Peyer's patch (tissue), 4 donors: ENCODE results near the gene NOTCH2.

Experiments used
- POLR2A ChIP-seq, 2 donors: fragments of 450-650 bp; IDR thresholded peaks; one replicate each; pipeline ENCODE4 v1.5.1; 2017; ENCODE audit warnings: antibody characterized with exemption in 2 of 2, mild to moderate bottlenecking in 2 of 2, moderate library complexity in 2 of 2
- TF ChIP-seq, protein P1 (sequence below), 6 experiments: fragments of 450-650 bp in 4 of 6; fragments of 200-600 bp in 2 of 6; sonication (generic) in 1 of 6; IDR thresholded peaks; one replicate each; pipeline ENCODE4 v1.5.1; 2017 to 2019; ENCODE audit warnings: antibody characterized with exemption in 6 of 6, mild to moderate bottlenecking in 3 of 6, moderate library complexity in 1 of 6

DNA sequence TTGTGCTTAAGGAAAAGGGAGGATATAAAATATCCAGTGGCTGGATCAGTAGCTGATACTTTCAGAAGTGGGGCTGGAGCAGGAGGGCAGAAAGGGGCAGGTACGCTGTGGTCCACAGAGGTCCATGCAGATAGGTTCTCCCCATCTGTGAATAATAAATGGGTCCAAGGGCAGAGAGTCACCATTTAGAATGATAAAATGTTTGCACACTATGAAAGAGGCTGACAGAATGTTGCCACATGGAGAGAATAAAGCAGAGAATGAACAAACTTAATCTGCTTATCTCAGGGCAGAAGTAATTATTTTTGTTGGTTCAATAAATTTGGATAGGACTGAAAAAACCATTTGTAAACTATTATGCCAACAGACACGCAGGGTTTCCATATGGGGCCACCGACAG lies 156.5 kb downstream of the NOTCH2 start:
- TF ChIP-seq, protein P1, sequence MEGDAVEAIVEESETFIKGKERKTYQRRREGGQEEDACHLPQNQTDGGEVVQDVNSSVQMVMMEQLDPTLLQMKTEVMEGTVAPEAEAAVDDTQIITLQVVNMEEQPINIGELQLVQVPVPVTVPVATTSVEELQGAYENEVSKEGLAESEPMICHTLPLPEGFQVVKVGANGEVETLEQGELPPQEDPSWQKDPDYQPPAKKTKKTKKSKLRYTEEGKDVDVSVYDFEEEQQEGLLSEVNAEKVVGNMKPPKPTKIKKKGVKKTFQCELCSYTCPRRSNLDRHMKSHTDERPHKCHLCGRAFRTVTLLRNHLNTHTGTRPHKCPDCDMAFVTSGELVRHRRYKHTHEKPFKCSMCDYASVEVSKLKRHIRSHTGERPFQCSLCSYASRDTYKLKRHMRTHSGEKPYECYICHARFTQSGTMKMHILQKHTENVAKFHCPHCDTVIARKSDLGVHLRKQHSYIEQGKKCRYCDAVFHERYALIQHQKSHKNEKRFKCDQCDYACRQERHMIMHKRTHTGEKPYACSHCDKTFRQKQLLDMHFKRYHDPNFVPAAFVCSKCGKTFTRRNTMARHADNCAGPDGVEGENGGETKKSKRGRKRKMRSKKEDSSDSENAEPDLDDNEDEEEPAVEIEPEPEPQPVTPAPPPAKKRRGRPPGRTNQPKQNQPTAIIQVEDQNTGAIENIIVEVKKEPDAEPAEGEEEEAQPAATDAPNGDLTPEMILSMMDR (IDR thresholded peaks at IDR 0.05) = no peak
- no peak for TF ChIP-seq POLR2A (IDR thresholded peaks at IDR 0.05)
